ENCODE results near the gene GARRE1.

GARRE1 gene

DNA sequence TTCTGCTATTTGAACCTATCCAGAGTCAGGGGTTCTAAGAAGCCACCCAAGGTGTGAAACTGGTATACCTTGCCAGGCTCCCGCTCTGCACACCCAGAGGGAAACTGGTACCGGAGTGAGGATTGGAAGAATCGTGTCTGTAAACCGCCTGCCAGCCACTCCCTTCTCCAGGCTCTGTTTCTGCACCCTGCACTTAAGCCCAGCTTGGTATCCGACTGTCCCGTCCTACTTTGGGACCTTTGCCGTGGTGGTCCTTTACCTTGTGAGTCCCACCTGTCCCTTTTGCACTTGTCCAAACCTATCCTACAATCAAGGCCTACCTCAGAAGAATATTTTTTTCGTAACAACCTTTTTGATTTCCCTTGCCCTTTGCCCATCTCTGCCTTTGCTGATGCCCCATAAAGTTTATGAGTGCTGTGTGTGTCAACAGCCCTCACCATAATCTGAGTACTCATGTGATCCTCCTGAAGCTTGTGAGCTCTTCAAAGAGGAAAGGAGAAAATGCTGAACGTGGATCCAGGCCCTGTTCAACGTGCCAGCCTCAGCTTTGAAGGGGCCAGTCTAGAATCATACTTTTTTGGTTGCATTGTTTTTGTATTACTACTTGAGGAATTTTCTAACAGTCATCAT is 44.7 kb downstream of the GARRE1 start:
- no peak for TF ChIP-seq TCF12 (IDR thresholded peaks at IDR 0.05; ENCODE audit: low read depth)
- TF ChIP-seq, protein P1, sequence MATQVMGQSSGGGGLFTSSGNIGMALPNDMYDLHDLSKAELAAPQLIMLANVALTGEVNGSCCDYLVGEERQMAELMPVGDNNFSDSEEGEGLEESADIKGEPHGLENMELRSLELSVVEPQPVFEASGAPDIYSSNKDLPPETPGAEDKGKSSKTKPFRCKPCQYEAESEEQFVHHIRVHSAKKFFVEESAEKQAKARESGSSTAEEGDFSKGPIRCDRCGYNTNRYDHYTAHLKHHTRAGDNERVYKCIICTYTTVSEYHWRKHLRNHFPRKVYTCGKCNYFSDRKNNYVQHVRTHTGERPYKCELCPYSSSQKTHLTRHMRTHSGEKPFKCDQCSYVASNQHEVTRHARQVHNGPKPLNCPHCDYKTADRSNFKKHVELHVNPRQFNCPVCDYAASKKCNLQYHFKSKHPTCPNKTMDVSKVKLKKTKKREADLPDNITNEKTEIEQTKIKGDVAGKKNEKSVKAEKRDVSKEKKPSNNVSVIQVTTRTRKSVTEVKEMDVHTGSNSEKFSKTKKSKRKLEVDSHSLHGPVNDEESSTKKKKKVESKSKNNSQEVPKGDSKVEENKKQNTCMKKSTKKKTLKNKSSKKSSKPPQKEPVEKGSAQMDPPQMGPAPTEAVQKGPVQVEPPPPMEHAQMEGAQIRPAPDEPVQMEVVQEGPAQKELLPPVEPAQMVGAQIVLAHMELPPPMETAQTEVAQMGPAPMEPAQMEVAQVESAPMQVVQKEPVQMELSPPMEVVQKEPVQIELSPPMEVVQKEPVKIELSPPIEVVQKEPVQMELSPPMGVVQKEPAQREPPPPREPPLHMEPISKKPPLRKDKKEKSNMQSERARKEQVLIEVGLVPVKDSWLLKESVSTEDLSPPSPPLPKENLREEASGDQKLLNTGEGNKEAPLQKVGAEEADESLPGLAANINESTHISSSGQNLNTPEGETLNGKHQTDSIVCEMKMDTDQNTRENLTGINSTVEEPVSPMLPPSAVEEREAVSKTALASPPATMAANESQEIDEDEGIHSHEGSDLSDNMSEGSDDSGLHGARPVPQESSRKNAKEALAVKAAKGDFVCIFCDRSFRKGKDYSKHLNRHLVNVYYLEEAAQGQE (IDR thresholded peaks at IDR 0.05; ENCODE audit: low read depth): no peak
- TF ChIP-seq TAF1 (IDR thresholded peaks at IDR 0.05; ENCODE audit: low read depth): no peak

DNA sequence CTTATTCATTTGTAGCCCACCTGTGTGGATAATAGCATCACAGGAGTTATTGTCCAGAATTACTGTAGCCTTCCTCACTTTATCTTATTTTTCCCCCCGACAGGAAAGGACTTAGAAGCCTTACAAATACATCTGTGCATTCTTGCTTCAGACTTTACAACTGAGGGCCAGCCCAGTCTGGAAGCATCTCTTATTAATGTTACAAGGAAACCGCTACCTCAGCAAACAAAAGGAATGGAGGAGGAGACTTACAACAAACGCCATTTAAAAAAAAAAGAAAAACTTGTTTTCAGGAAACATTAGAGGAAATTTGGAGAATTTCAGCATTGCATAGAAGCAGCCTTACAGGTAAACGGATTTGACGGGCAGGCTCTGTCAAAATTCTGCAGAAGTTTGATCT is 45.2 kb downstream of the GARRE1 start:
- no peak for TF ChIP-seq EP300 (IDR thresholded peaks at IDR 0.05; ENCODE audit: borderline replicate concordance)
- TF ChIP-seq RAD21 (IDR thresholded peaks at IDR 0.05; ENCODE audit: low read depth): no peak
- TF ChIP-seq, protein P1 (IDR thresholded peaks at IDR 0.05; ENCODE audit: low read depth): no peak
- no peak for TF ChIP-seq EGR1 (IDR thresholded peaks at IDR 0.05)
- TF ChIP-seq, protein P2, sequence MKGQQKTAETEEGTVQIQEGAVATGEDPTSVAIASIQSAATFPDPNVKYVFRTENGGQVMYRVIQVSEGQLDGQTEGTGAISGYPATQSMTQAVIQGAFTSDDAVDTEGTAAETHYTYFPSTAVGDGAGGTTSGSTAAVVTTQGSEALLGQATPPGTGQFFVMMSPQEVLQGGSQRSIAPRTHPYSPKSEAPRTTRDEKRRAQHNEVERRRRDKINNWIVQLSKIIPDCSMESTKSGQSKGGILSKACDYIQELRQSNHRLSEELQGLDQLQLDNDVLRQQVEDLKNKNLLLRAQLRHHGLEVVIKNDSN (IDR thresholded peaks at IDR 0.05): no peak
- no peak for TF ChIP-seq TAF1 (IDR thresholded peaks at IDR 0.05; ENCODE audit: low read depth)
- TF ChIP-seq NFIC (IDR thresholded peaks at IDR 0.05): no peak
- TF ChIP-seq FOXM1 (IDR thresholded peaks at IDR 0.05; ENCODE audit: borderline replicate concordance, low read depth): no peak
- TF ChIP-seq CEBPB (IDR thresholded peaks at IDR 0.05): no peak
- no peak for TF ChIP-seq ZBTB7A (IDR thresholded peaks at IDR 0.05; ENCODE audit: low read depth)
- no peak for TF ChIP-seq YY1 (IDR thresholded peaks at IDR 0.05; ENCODE audit: low read depth)
- TF ChIP-seq, protein P3, sequence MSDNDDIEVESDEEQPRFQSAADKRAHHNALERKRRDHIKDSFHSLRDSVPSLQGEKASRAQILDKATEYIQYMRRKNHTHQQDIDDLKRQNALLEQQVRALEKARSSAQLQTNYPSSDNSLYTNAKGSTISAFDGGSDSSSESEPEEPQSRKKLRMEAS (IDR thresholded peaks at IDR 0.05): no peak
- TF ChIP-seq CREB1 (IDR thresholded peaks at IDR 0.05; ENCODE audit: low read depth): no peak
- TF ChIP-seq TCF12 (IDR thresholded peaks at IDR 0.05; ENCODE audit: low read depth): no peak
- no peak for TF ChIP-seq TEAD4 (IDR thresholded peaks at IDR 0.05)

DNA sequence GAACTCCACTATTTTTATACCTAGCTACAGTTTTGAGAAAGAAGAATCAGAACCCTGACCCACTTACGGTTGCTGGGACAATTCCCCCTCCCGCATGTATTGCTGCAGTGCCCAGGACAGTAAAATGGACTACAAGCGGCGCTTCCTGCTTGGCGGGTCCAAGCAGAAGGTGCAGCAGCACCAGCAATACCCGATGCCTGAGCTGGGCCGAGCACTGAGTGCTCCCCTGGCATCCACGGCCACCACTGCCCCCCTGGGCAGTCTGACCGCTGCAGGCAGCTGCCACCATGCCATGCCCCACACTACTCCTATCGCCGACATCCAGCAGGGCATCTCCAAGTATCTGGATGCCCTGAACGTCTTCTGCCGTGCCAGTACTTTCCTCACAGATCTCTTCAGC is 46.0 kb downstream of the GARRE1 start:
- no peak for TF ChIP-seq TAF1 (IDR thresholded peaks at IDR 0.05; ENCODE audit: low read depth)
- no peak for TF ChIP-seq RAD21 (IDR thresholded peaks at IDR 0.05; ENCODE audit: low read depth)
- no peak for TF ChIP-seq CEBPB (IDR thresholded peaks at IDR 0.05)

DNA sequence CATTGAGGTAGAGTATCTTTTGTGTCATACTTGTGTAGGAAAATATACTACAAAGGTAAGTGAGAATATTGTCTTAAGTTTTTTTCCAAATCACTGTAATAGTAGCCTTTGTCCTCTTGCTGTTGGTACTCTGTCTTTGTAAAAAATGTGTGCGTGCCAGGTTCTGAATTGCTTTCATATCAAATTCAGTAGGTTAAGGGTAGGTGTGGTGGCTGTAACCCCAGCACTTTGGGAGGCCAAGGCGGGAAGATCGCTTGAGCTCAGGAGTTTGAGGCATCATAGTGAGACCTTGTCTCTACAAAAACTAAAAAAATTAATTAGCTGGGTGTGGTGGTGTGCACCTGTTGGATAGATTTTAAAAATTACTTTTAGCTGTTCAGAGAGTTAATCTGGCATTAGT is 46.6 kb downstream of the GARRE1 start:
- TF ChIP-seq, protein P1 (IDR thresholded peaks at IDR 0.05; ENCODE audit: low read depth): no peak
- no peak for TF ChIP-seq YY1 (IDR thresholded peaks at IDR 0.05; ENCODE audit: low read depth)

Data from Ishikawa (cell line).